Natural killer cell (primary cell): Measurements from ENCODE around the gene ALB. TPM values are rescaled to one million over a fixed set of nuclear protein-coding genes. Genes with fewer than 3 reads are reported as not detected.

Experiments
- ATAC-seq, 3 donors: fragments of 150-1000 bp in 2 of 3; fragments of 200-7000 bp in 1 of 3; cut with Tn5 transposase; 1 replicate in 1 of 3; 2 replicates in 2 of 3; pipeline ENCODE4 v1.10.0; 2021; ENCODE audit warnings: mild to moderate bottlenecking in 2 of 3, moderate library complexity in 2 of 3
- DNase-seq, 2 donors: peaks; one replicate each; pipeline versions ENCODE4 v3.0.0 to v3.0.0-alpha.2; 2013 to 2021; ENCODE audit warnings: mixed read lengths in 1 of 2
- H3K27ac ChIP-seq: one replicate; pipeline ENCODE4 v1.5.1; 2013; ENCODE audit warnings: mild to moderate bottlenecking, low read length
- H3K27me3 ChIP-seq: one replicate; pipeline ENCODE4 v1.6.1; 2013; ENCODE audit warnings: low read length; ENCODE audit not compliant: control insufficient read depth, insufficient read depth
- H3K36me3 ChIP-seq: one replicate; pipeline ENCODE4 v1.6.1; 2013; ENCODE audit warnings: low read length; ENCODE audit not compliant: control insufficient read depth, insufficient read depth
- H3K4me1 ChIP-seq: one replicate; pipeline ENCODE4 v1.6.1; 2013; ENCODE audit warnings: low read length; ENCODE audit not compliant: control insufficient read depth, insufficient read depth
- H3K4me3 ChIP-seq: one replicate; pipeline ENCODE4 v1.5.1; 2013; ENCODE audit warnings: low read length
- H3K9me3 ChIP-seq: one replicate; pipeline ENCODE4 v1.6.1; 2013; ENCODE audit warnings: low read length; ENCODE audit not compliant: control insufficient read depth, insufficient read depth
- H3K27ac Mint-ChIP-seq, 2 donors: one replicate each; pipeline ENCODE4 v1.8.0; 2022; ENCODE audit warnings: mild to moderate bottlenecking in 2 of 2, mixed read lengths in 2 of 2, moderate library complexity in 1 of 2
- H3K27me3 Mint-ChIP-seq, 2 donors: one replicate each; pipeline ENCODE4 v1.8.0; 2022; ENCODE audit warnings: low read depth in 2 of 2, mixed read lengths in 2 of 2
- H3K36me3 Mint-ChIP-seq: one replicate; pipeline ENCODE4 v1.8.0; 2022; ENCODE audit warnings: mixed read lengths
- H3K4me1 Mint-ChIP-seq, 2 donors: one replicate each; pipeline ENCODE4 v1.8.0; 2022; ENCODE audit warnings: mixed read lengths in 2 of 2
- H3K4me3 Mint-ChIP-seq: one replicate; pipeline ENCODE4 v1.8.0; 2022; ENCODE audit warnings: mild to moderate bottlenecking, moderate library complexity, mixed read lengths
- H3K9me3 Mint-ChIP-seq, 2 donors: one replicate each; pipeline ENCODE4 v1.8.0; 2022; ENCODE audit warnings: mixed read lengths in 2 of 2
- WGBS: methylation state at CpG from one replicate; pipeline ENCODE4 v1.1.7; 2013; ENCODE audit warnings: missing lambda C conversion rate; ENCODE audit not compliant: insufficient coverage; 5-methylcytosine and 5-hydroxymethylcytosine counted together
- intact Hi-C: fragments of 100-400 bp; cut with micrococcal nuclease; formaldehyde crosslinking; loops from one replicate; pipeline ENCODE4 v1.14.2; 2022
- total RNA-seq, 4 donors: library from RNA; stranded (reverse); fragments of 120-200 nt in 1 of 4; gene quantifications; one replicate each; pipeline versions ENCODE4 v1.2.3 to v1.2.4, GENCODE V29; 2013 to 2022
- TF ChIP-seq, protein P1 (sequence below): fragments of 200-600 bp; IDR thresholded peaks from one replicate; pipeline ENCODE4 v1.8.0; 2022; ENCODE audit warnings: antibody characterized with exemption

The ALB gene
- total RNA-seq, 3 donors from 2014 or later (not counting 1 experiment from before 2014, with no cell fraction given), result not detected

- DNase-seq (no peak), ATAC-seq (no peak)
- H3K36me3 Mint-ChIP-seq, result no peaks in the 10 kb centered on the region
- H3K9me3 ChIP-seq, result no peaks in the 10 kb centered on the region
- H3K4me3 Mint-ChIP-seq, result no peak overlapping the region
- H3K9me3 Mint-ChIP-seq, result peaks cover 2% of the 10 kb centered on the region in 2 donors
- no peaks in the 10 kb centered on the region for H3K4me1 ChIP-seq
- no peak overlapping the region for H3K27ac ChIP-seq
- H3K4me3 ChIP-seq, result no peak overlapping the region
- 73% methylated on average over 3 of the region's 3 CpGs for WGBS
- H3K27me3 Mint-ChIP-seq, result no peaks in the 10 kb centered on the region
- no peak overlapping the region for H3K27ac Mint-ChIP-seq
- intact Hi-C loops, result no loop called here
- H3K4me1 Mint-ChIP-seq, result no peaks in the 10 kb centered on the region
- no peaks in the 10 kb centered on the region for H3K27me3 ChIP-seq
- H3K36me3 ChIP-seq, result no peaks in the 10 kb centered on the region
- TF ChIP-seq, protein P1, sequence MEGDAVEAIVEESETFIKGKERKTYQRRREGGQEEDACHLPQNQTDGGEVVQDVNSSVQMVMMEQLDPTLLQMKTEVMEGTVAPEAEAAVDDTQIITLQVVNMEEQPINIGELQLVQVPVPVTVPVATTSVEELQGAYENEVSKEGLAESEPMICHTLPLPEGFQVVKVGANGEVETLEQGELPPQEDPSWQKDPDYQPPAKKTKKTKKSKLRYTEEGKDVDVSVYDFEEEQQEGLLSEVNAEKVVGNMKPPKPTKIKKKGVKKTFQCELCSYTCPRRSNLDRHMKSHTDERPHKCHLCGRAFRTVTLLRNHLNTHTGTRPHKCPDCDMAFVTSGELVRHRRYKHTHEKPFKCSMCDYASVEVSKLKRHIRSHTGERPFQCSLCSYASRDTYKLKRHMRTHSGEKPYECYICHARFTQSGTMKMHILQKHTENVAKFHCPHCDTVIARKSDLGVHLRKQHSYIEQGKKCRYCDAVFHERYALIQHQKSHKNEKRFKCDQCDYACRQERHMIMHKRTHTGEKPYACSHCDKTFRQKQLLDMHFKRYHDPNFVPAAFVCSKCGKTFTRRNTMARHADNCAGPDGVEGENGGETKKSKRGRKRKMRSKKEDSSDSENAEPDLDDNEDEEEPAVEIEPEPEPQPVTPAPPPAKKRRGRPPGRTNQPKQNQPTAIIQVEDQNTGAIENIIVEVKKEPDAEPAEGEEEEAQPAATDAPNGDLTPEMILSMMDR, result no peak
Observed at GRCh38 chr4:73426666-73427065, 22.6 kb downstream of the ALB start.

- Mint-ChIP-seq H3K4me1 (no peaks in the 10 kb centered on the region), H3K9me3 (peaks cover 2% of the 10 kb centered on the region in 2 donors), H3K4me3 (no peak overlapping the region), H3K27me3 (no peaks in the 10 kb centered on the region), H3K27ac (no peak overlapping the region), H3K36me3 (no peaks in the 10 kb centered on the region)
- DNase-seq (no peak), ATAC-seq (no peak)
- Histone ChIP-seq H3K9me3 (no peaks in the 10 kb centered on the region), H3K4me1 (no peaks in the 10 kb centered on the region), H3K4me3 (no peak overlapping the region), H3K27me3 (no peaks in the 10 kb centered on the region), H3K27ac (no peak overlapping the region), H3K36me3 (no peaks in the 10 kb centered on the region)
- TF ChIP-seq, protein P1, result no peak
- intact Hi-C loops, result no loop called here
- 64% methylated on average over 1 of the region's 2 CpGs for WGBS
Observed at GRCh38 chr4:73429118-73429517, 25.0 kb downstream of the ALB start.

DNA sequence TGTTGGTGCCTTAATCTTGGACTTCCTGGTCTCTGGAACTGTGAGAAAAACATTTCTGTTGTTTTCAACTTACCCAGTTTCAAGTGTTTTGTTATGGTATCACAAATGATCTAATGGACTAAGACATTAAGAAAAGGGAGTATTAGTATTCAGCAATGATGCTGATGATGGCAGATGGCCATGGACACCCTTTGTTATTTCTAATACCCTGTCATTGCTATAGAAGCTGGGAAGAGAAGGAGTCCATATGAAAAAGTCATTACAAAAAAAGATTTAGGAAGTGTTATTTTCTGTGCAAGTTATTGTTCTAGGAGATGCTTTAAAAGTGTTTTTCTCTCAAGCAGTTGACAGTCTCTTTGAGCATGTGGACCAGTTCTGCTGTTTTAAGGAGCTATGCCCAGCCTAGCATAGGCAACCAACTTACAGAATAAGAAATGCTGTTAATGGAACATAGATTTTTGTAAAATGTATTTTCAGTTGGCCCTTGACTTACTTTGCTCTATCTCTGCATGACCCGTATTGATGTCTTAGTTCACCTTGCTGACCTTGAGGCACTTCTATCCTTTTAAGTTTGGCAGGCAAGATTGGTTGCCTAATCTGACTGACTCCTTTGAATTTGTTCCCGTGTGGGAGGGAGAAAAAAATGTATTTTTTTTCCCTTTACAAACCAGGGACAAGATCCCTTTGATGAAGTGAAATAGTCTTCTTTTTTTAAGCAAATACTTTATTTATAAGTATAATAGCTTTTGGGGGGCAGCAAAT lies 25.9 kb downstream of the ALB start:
- intact Hi-C loops, result no loop called here
- Mint-ChIP-seq H3K27ac (no peak overlapping the region), H3K27me3 (no peaks in the 10 kb centered on the region), H3K4me1 (no peaks in the 10 kb centered on the region), H3K36me3 (no peaks in the 10 kb centered on the region), H3K9me3 (peaks cover 2% of the 10 kb centered on the region in 2 donors), H3K4me3 (no peak overlapping the region)
- Histone ChIP-seq H3K4me3 (no peak overlapping the region), H3K4me1 (no peaks in the 10 kb centered on the region), H3K36me3 (no peaks in the 10 kb centered on the region), H3K27me3 (no peaks in the 10 kb centered on the region), H3K27ac (no peak overlapping the region), H3K9me3 (no peaks in the 10 kb centered on the region)
- 88% methylated on average over 1 of the region's 2 CpGs for WGBS
- TF ChIP-seq, protein P1, result no peak
- no peak for ATAC-seq
- DNase-seq, result no peak

DNA sequence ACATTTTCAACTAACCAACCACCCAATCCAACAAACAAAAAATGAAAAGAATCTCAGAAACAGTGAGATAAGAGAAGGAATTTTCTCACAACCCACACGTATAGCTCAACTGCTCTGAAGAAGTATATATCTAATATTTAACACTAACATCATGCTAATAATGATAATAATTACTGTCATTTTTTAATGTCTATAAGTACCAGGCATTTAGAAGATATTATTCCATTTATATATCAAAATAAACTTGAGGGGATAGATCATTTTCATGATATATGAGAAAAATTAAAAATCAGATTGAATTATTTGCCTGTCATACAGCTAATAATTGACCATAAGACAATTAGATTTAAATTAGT lies 27.7 kb downstream of the ALB start:
- WGBS, result no CpG with 5 or more reads among the region's 1 CpG
- H3K4me1 Mint-ChIP-seq, result no peaks in the 10 kb centered on the region
- intact Hi-C loops, result no loop called here

More for the DNA sequence above, 27.7 kb downstream of the ALB start:
- no peak overlapping the region for H3K4me3 ChIP-seq
- TF ChIP-seq, protein P1, result no peak
- DNase-seq, result no peak
- Mint-ChIP-seq H3K36me3 (no peaks in the 10 kb centered on the region), H3K4me3 (no peak overlapping the region), H3K27ac (no peak overlapping the region), H3K27me3 (no peaks in the 10 kb centered on the region), H3K9me3 (peaks cover under 1 to 1% of the 10 kb centered on the region in 2 donors)
- no peaks in the 10 kb centered on the region for H3K36me3 ChIP-seq
- H3K9me3 ChIP-seq, result no peaks in the 10 kb centered on the region
- no peak for ATAC-seq
- no peaks in the 10 kb centered on the region for H3K27me3 ChIP-seq
- H3K27ac ChIP-seq, result no peak overlapping the region
- no peaks in the 10 kb centered on the region for H3K4me1 ChIP-seq
